ENCODE measurements around the gene COL4A1.

Gene COL4A1

DNA sequence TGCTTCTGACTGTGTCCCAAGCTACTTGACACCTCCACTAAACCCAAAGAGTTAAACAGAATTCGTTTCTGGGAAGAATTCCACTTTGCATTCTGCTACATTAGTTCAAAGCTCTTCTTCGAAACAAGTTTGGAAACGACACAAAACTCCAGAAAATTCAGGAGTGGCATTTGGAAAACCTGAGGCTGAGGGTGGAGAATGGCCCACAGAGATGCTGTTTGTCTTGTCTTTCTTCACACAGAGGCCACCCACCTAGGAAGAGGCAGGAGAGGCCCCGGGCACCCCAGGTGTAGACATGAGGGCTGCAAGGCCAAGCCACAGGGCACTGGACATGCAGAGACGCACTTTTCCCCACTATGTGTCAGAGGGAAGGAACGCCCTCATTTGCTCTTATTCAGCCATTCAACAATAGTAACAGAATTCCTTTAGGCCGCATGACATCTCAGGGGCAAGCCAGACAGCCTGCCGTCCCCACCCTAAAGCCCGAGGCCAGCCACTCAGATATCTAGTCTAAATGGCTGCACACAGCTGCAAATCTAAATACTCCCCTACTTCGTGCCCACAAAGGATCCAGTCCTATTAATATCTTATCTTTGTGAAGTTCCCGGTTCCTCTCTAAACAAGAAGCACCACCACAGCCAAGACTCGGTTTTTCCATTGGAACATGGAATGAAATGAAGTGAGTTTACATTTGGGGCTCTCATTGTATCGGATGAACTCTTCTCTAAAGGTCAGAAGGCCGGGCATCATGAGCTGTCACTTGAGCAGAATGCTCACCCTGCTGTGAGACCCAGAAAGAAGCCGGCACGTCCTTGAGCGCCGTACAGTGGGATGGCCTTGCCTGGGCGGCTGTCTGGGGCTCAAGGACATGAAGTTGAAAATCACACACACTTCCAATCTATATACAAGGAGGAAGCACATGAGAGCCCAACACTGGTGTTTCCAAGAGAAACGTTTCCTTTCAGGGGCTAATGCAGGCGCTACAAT, 19.8 kb downstream of the COL4A1 start:
- H3K4me3 ChIP-seq (IDR thresholded peaks at IDR 0.05; ENCODE audit: insufficient read depth, low read depth, low read length), result no peak overlapping the region
- no peak overlapping the region for H2AFZ ChIP-seq (ENCODE audit: low read depth)
- no peaks in the 10 kb centered on the region for H3K27me3 ChIP-seq (ENCODE audit: insufficient read depth, low read depth)
- TF ChIP-seq, protein P1, sequence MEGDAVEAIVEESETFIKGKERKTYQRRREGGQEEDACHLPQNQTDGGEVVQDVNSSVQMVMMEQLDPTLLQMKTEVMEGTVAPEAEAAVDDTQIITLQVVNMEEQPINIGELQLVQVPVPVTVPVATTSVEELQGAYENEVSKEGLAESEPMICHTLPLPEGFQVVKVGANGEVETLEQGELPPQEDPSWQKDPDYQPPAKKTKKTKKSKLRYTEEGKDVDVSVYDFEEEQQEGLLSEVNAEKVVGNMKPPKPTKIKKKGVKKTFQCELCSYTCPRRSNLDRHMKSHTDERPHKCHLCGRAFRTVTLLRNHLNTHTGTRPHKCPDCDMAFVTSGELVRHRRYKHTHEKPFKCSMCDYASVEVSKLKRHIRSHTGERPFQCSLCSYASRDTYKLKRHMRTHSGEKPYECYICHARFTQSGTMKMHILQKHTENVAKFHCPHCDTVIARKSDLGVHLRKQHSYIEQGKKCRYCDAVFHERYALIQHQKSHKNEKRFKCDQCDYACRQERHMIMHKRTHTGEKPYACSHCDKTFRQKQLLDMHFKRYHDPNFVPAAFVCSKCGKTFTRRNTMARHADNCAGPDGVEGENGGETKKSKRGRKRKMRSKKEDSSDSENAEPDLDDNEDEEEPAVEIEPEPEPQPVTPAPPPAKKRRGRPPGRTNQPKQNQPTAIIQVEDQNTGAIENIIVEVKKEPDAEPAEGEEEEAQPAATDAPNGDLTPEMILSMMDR (conservative IDR thresholded peaks at IDR 0.05; ENCODE audit: low read depth, low read length), result no peak
- H3K4me2 ChIP-seq, result no peak overlapping the region
- H3K4me1 ChIP-seq (ENCODE audit: low read depth, poor library complexity, severe bottlenecking), result no peaks in the 10 kb centered on the region
- no peak overlapping the region for H3K27ac ChIP-seq
- H3K36me3 ChIP-seq (ENCODE audit: insufficient read depth), result no peaks in the 10 kb centered on the region
- no peaks in the 10 kb centered on the region for H3K79me2 ChIP-seq (ENCODE audit: insufficient read depth, low read depth)
- no peak overlapping the region for H3K9ac ChIP-seq
- no peaks in the 10 kb centered on the region for H4K20me1 ChIP-seq (ENCODE audit: insufficient read depth)

DNA sequence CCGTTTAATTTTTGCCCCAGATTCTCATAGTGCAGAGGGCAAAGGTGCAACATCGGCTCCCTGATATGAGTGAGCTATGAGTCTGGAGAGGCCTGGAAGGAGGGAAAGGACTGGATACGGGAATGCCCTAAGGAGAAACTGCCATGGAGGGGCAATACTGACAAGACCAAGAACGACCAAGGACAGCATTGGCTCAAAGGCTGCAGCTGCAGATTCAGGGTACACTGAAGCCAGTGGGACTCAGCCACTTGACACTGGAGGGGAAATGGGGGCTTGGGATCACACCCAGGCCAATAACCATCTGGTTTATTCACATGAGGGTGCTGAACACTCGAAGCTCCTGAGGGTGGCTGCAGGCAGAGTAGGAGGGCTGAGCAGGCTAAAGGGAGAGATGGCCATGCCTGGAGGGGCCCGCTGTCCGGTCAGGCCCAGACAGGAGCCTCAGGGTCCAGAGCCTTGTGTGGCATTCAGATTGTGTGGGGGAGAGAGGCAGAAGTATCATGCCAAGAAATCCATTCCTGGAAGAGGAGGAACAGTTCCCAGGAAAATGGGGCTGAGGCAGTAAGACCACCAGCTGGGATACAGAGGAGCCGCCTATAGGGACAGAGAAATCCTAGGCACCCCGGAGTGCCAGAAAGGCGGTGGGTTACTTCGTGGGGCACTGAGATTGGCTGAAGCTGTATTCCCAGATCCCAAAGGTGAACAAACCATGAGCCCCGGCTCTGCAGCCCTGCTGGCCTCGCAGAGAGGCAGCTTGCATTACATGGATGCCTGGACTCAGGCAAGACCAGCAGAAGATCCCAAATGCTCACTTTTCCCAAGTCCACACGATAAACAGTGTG, 20.7 kb downstream of the COL4A1 start:
- Histone ChIP-seq H2AFZ (ENCODE audit: low read depth) (no peak overlapping the region), H3K4me2 (no peak overlapping the region), H3K27ac (no peak overlapping the region)

DNA sequence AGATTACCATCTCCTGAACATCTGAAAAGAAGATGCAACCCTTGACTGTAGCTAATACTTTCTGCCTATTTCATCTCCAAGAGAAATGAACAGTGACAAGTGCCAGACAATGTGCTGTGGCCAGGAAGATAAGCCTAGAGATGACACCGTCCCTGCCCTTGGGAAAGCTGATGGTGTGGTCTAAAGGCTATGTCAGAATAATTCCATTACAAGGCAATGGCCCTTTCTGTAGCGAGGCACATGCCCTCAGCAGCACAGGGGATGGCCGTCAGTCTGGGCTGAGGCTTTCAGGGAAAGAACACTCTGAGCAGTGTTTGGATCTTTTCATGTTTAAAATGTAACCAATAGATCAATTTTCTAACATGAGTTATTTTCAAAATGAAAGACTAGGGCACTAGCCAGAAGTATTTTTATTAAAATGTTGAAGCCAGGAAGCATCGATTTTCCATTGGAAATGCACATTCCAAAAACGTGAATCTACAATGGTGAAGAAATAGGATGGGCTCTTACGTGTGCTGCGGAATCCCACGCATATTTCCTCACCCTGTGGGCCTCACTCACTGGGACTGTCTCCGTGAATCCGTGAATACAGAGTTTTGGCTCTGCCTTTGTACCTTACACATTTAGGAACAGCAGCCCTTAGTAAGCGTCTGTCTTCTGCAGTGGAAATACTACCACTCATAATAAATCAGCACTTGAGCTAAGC, 22.0 kb downstream of the COL4A1 start:
- H3K9ac ChIP-seq, result no peak overlapping the region
- no peaks in the 10 kb centered on the region for H4K20me1 ChIP-seq (ENCODE audit: insufficient read depth)
- no peak overlapping the region for H3K4me3 ChIP-seq (IDR thresholded peaks at IDR 0.05; ENCODE audit: insufficient read depth, low read depth, low read length)
- H3K4me1 ChIP-seq (ENCODE audit: low read depth, poor library complexity, severe bottlenecking), result no peaks in the 10 kb centered on the region
- H3K27ac ChIP-seq, result no peak overlapping the region
- no peaks in the 10 kb centered on the region for H3K27me3 ChIP-seq (ENCODE audit: insufficient read depth, low read depth)
- TF ChIP-seq, protein P1 (conservative IDR thresholded peaks at IDR 0.05; ENCODE audit: low read depth, low read length), result no peak
- no peaks in the 10 kb centered on the region for H3K36me3 ChIP-seq (ENCODE audit: insufficient read depth)
- H3K79me2 ChIP-seq (ENCODE audit: insufficient read depth, low read depth), result no peaks in the 10 kb centered on the region
- no peak overlapping the region for H3K4me2 ChIP-seq
- H2AFZ ChIP-seq (ENCODE audit: low read depth), result no peak overlapping the region

More for the DNA sequence above, 20.7 kb downstream of the COL4A1 start:
- Histone ChIP-seq H3K27me3 (ENCODE audit: insufficient read depth, low read depth) (no peaks in the 10 kb centered on the region), H3K9ac (no peak overlapping the region), H3K79me2 (ENCODE audit: insufficient read depth, low read depth) (no peaks in the 10 kb centered on the region), H3K36me3 (ENCODE audit: insufficient read depth) (no peaks in the 10 kb centered on the region), H3K4me3 (IDR thresholded peaks at IDR 0.05; ENCODE audit: insufficient read depth, low read depth, low read length) (no peak overlapping the region), H3K4me1 (ENCODE audit: low read depth, poor library complexity, severe bottlenecking) (no peaks in the 10 kb centered on the region), H4K20me1 (ENCODE audit: insufficient read depth) (no peaks in the 10 kb centered on the region)
- TF ChIP-seq, protein P1 (conservative IDR thresholded peaks at IDR 0.05; ENCODE audit: low read depth, low read length), result no peak
